HCEC 1CT (cell line): Measurements from ENCODE around the gene BUD13.
A peak's percentile ranks its signal among the peaks of the same experiment; 100 is the strongest.
"Not testable (repeated sequence)": the region's sequence is repeated elsewhere in the genome, so short reads cannot be mapped to it uniquely, and the experiment has no call there.

Experiments used
- DNase-seq: peaks from one replicate; pipeline ENCODE4 v3.0.0-alpha.2; 2017

The BUD13 gene

DNA sequence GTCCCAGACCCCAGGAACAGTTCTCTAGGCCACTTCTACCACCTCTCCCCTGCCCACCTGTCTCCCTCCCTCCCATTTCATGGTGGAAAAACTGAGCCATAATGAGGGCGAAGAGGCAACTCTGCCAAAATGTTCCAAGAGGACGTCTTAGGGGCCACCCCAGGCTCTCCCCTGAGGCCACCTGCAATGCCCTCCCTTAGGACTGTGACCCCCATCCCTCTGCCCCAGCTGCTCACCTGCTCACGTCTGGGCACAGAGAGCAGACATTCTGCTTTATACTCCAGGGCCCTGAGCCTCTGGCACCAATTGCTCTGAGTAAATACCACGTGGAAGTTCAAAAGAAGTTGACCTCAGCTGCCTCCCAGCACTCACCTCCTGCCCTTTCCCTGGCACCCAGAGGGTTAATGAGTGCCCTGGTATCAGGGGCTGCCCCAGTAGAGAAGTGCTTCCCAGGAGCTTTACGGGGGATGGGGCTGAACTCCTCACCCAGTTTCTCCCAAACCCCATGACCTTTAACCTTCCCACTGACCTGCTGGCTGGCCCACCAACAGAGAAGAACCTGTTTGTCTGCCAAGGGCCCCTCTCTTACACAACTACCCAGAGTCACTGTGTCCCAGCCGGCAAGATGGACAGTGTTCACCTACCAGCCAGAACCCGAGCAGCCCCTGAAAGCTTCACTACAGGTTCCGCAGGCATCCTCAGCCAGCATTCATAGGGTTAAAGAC, 19.5 kb upstream of the BUD13 start:
- no peak for DNase-seq

DNA sequence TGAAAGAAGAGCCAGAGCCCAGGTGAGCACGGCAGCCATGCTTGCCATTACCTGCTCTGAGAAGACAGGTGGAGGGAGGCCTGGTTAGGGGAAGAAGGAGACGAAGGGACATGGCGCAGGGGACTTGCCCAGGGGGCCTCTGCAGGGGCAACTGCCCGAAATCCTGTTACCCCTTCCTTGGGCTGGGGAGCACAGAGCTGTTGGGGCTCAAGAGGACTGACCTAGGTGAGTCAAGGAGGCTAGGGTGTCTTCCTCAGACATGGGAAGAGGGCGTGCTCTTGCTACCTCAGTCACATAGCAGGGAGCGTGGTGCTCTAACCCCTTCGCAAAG, 19.0 kb upstream of the BUD13 start, which contains the start of gene APOA5:
TSS of gene APOA5 (minus strand) at position 67 of the 331 bp plus-strand sequence. CDS start at position 48, 19 bp downstream.
- no peak for DNase-seq

DNA sequence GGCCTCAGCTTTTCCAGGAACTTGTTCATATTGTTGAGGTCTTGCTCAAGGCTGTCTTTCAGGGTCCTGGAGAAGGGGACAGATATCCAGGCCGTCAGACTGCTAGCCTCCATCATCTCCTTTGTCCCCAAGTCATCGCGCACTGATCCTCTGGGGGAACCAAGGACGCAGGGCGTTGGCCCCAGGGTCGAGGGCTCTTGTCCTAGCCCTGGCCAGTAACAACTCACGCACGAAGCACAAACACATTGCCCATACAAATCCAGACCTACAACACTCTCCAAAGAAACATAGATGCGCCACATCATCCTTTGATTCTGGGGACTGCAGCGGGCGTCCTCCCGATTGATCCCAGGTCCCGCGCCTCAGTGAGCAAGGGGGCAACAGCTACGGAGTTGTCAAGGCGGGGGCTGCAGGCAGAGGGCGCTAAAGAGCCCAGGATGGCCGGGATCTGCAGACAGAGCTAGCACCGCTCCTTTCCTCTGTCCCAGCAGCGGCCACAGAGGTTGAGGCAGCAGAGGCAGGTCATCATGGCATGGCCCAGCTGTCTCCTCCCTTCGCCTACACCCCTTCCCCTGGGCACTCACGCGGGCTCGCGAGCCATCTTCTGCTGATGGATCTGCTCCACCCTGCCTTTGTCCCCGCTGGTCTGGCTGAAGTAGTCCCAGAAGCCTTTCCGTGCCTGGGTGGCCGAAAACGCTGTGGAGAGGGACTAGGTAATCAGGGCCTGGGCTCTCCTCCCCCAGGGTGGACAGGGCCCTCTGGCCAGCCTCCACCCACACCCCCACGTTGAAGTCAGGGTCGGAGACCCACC, 18.4 kb upstream of the BUD13 start:
- peak; percentile 45 for DNase-seq

DNA sequence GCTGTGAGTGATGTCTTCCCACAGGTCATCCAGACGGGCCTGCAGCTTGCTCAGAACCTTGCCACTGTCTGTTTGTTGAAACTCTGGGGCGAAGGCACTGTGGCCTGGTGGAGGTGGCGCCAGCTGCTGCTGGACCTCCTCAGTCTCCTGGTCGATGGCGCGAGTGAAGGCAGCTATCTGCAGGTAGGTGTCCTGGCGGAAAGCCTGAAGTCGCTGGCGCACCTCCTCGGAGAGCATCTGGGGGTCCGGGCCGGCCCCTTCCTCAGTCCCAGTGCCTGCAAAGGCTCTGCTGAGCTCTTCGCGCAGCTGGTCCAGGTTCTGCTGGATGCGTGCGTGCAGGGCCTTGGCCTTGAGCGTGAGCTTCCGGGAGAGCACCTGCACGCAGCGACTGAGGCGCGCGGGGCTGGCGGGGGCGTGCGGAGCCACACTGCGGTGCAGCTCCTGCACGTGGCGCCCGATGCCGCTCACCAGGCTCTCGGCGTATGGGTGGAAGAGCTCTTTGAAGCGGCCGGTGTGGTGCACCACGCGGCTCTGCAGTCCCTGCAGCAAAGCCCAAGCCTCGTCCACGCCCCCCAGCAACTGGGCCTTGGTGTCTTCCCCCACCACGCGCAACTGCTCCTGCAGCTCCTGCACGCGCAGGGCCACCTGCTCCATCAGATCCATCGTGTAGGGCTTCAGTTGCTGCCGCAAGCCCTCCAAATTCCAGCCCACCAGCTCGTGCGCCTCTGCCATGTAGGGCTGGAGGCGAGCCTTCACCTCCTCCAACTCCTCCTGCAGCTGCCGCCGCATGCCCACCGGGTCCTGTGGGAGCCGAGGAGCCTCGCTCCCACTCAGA, 17.6 kb upstream of the BUD13 start:
- no peak for DNase-seq

DNA sequence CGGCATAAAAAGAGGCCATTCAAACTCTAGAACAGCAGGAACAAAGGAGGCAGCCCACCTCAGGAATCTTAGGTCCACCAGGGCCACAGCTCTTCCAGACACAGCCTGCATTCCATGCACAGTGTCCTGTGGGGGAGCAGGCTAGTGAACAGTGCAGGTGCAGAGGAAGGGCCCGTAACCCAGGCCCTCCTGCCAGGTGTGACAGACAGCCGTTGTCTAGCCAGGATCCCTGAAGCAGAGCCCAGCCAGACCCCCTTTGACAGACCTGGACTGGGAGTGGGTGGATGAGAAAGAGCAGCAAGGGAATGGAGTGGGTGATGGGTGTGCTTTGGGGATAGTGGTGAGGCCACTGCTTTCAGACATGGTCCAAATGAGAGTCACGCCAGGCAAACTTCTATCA, 16.2 kb upstream of the BUD13 start:
- DNase-seq, result no peak

DNA sequence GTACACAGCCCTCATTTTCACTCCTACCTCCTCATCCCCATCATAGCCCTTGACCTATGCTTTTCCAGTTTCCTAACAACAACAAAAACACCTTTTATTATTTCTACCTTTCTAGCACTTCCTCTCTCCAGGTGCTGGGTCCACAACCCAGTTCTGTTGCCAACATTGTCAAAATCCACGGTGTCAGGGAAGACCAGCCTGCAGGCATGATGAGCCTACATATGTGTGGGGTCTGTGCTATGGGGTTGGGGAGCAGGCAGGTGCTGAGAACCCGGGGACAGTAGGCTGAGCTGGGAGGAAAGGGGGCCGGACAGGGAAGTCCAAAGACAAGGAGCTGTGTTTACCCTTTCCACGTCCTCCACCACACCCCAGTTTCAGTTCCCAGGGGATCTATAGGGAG, 15.7 kb upstream of the BUD13 start:
- no peak for DNase-seq

DNA sequence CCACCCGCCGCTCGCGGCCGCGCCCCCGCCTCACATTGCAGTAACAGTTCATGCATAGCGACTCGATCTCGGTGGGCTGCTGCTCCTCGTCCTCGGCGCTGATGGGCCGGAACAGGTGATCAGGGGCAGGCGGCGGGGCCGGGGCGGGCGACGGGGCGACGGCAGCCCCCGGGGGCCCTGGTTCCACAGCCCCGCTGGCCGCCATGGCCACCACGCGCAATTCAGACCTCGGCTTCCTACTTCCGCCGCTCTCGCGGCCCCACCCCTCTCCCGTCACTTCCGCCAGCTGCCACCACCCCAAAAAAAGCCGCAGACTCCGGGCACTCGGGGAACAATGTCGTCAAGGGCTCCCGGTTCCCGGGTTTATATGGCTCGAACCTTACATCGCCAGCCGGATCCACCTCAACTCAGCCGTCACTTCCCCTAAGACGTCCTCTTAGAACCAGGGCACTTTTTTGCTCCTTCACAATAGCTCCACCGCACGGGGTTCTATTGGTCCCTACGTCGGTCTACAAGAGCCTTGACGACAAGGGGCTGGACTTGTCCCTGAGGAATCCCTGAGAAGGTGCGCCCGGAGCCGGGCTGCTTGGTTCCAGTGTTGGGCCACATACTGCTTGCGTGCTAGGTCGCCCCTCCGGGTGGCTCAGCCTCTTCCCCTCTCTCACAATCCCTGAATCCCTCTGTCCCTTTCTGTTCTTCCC, 15.1 kb upstream of the BUD13 start, which contains the start of gene ZPR1:
TSS of gene ZPR1 (minus strand) at position 238 of the 701 bp plus-strand sequence. CDS start at position 205, 33 bp downstream.
- peak; percentile 67 for DNase-seq

DNA sequence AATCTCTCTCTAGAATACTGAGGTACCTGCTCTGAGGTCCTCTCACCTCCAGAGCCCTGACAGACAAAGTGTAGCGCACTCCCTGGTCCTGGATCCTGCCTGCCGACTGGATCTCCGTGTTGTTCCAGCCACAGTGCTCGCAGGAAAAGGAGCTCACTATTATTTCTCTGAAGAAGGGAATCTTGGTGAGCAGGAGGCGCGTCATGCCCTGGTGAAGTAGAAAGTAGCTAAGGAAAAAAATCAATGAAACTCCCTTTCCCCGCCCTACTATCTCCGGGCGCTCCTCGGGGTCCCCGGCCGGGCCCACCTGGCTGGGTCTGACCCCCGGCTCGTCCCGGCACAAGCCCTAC, 14.6 kb upstream of the BUD13 start:
- DNase-seq, result peak; percentile 16

DNA sequence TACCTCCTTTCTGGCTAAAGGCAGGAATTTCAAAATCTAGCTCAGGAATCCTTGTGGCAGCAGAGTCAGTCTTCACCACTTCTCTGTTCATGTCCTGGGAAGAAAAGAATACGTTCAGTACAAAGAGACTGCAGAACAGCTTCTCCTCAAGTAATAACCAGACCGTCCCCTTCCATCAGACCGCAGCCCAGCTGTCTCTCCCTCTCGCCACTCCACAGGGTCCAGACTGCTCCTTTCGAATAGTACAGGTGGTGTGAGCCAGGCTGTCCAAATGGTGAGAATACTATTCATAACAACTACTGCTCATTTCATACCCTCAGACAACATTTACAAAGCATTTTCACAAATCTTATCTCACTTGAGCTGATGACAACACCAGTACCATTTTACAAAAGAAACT, 14.2 kb upstream of the BUD13 start:
- DNase-seq, result no peak

DNA sequence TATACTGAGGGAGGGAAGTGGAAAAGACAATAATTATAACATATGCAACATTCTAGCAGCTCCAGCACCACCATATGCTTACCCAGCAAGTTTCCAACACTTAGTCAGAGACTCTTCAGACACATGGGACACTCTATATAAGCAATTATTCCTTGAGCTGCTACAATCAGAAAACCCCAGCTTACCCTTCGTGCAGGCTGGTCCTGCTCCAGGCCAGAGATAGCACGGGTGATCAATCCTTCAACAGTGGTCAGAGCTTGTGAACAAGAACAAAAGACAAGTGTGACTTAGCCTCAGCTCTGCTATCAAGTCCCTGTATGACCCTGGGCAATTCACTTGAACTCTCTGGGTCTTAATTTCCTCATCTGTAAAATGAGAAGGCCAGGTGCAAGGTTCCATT, 13.5 kb upstream of the BUD13 start:
- no peak for DNase-seq

DNA sequence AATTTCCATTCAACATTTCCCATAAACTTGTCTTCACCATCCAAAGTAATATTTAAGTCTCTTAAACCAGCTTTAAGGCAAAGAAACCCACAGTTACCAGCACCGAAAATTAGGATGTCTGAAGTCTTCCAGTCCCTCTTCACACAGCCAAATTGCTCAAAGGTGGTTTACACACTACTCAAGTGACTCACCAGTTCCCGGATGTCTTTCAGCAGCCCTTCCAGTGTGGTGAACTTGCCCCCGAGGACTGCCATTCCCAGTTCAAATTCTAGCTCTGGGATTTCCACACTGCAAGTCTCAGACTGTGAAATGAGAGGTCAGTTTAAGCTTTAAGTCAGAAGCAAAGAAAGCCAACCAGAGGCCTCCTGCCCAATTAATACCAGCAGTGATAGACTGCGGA, 9.9 kb upstream of the BUD13 start:
- peak; percentile 57 for DNase-seq

DNA sequence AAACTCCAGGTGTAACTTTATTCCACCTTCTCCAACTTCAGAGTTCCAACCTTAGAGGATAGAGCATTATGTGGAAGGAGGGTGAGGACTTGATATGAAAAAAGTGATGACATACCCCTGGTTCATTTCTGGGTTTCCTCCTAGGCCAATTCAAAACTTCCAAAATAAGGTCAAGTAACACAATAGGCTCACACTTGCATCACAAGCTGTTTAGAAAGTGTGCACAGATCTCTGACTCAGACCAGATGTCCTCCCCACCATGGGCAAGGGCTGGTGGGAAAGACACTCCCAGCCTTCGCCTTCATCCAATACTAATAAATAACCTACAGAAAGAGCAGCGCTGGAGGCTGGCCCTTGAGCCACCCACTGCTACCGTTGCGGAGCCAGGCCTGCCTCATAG, 5.8 kb upstream of the BUD13 start:
- DNase-seq, result no peak

DNA sequence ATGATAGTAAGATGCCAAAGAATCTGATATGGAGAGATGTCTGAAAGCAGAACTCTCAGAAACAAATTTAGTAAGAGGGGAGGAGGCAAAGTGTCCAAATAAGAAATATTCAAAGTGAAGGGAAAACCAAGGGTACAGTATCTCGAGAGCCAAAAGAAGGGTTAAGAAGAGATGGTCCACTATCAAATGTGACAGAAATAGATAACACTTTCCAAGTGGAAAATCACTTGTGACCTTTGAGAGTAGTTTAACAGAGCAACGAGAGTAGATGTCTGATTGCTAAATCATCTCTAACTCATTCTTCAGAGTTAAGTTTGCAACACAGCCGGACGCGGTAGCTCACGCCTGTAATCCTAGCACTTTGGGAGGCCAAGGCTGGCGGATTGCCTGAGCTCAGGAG, 4.3 kb upstream of the BUD13 start:
- DNase-seq, result no peak

DNA sequence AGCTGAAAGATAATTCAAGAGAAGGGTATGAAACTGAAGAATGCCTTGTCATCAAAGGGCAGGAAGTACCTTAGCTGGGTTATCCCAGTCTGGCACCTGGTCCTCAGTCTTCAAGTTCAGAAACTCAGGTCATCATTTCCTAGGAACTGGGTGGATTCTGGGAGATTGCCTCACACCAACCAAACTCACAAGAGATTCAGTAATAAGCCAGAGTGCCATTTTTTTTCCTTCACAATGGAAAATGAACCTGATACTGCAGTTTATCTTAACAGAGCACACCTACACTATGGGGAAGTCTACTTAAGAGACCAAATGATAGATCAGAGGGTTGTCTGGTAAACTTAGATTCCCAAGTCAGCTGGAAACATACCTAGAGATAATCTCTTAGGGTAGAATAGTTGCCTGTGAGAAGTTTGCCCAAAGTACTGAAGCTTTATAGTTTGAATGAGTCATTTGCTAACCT, 3.8 kb upstream of the BUD13 start:
- no peak for DNase-seq

DNA sequence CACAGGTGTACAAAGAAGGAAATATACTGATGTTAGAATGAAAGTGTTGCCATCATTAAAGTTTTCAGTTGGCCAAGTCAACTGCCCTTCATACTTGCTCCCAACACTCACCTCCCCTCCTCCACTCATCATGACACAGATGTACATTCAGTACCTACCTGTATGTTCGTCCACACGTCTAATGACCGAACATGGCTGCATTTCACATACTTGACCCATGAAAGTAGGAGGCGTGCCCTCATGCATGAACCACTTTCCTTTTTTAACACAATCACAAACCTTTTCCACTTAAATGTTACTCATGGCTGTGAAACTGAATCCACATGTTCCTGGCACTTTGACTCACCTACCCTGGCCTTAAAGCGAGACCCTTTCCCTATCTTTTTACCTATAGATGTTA, 3.2 kb upstream of the BUD13 start:
- DNase-seq, result no peak

DNA sequence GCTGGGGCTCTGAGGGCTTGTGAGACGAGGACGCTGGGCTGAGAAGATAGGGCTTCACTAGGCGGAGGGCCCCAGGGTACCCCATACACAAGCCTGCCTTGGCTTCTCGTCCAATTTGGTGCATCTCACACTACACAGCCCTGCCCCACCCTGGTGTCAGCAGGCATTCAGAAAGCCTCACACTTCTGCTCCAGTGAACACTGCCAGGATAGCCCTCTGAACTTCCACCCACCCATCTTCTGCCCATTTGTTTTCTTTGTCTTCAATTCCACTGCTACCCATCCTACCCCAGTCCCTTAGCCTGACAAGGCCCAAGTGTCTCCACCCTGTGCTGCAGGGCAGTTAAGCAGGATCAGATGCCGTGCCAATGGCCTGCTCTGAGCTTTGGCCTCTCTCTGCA, 1.9 kb upstream of the BUD13 start:
- no peak for DNase-seq

DNA sequence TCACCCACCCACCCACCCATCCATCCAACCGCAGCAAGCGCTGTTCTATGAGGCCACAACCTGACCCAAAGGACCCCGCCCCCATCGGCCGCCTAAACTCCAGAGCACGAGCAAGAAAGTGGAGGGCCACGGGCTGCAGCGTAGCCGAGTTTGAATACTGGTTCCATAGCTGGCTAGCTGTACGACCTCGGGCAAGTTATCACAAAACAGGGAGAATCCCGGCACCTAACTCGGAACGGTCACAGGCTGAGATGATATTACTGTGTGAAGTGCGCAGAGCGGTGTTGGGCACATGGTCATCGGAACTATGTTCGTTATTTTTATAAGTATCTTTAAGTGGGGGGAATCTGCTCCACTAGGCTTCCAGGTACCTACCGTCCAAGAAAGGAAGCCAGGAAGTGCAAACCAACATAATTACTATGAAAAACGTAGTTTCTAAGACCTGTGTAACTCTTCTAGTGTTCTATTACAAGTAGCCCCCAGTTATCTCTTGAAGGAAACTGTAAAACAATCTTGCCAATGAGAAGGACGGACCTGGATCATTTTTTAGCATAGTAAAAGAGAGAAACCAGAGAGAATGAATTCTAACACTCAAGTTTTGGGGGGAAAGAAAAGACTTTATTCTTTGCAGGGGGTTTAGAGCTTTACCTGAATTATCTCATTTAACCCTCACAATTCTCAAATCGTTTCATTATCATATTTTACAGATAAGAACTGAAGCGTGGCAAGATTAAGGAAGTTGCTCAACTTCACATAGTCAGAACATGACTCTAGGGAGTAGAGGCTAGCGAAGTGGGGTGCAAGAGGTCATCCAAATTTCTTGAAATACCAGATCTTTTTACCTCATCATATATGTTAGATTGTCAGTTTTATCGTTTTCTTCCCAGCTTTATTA, 663 bp upstream of the BUD13 start:
- peak; percentile 62 for DNase-seq

DNA sequence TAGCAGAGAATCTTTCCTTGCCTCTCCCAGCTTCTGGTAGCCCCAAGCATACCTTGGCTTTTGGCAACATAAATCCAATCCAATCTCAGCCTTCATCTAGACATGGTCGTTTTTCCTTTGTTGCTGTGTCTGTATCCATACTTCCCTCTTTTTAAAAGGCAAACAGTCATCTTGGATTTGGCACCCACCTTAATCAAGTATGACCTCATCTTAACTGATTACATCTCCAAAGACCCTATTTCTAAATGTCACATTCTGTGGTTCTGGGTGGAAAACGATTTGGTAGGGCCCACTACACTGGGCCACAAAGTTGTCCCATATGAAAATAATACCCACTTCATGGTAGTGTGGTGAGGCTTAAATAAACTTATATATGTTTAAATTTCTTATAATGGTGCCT, 852 bp downstream of the BUD13 start:
- DNase-seq, result no peak

DNA sequence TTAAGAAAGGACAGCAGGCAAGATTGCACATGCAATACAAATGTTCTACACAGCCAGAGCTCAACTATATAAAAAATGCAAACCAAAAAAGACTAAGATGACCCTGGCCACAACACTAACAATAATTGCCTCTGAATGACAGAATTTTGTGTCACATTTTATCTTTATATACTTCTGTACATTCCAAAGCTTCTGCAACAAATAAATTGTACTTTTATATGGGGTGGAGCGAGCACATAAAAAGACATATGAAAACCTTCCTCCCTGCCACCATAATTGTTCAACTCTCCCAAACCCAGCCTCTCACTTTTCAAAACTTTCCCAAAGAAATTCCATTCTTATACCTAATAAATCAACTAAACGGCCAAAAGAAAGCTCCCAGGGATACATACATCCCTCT, 10.7 kb downstream of the BUD13 start:
- DNase-seq, result no peak

DNA sequence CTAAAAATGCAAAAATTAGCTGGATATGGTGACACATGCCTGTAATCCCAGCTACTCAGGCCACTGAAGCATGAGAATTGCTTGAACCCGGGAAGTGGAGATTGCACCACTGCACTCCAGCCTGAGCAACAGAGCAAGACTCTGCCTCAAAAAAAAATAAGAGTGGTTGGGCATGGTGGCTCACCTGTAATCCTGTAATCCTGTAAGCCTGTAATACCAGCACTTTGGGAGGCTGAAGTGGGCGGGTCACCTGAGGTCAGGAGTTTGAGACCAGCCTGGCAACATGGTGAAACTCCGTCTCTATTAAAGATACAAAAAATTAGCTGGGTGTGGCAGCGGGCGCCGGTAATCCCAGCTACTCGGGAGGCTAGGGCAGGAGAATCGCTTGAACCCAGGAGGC, 16.7 kb downstream of the BUD13 start:
- DNase-seq, result not testable (repeated sequence)

DNA sequence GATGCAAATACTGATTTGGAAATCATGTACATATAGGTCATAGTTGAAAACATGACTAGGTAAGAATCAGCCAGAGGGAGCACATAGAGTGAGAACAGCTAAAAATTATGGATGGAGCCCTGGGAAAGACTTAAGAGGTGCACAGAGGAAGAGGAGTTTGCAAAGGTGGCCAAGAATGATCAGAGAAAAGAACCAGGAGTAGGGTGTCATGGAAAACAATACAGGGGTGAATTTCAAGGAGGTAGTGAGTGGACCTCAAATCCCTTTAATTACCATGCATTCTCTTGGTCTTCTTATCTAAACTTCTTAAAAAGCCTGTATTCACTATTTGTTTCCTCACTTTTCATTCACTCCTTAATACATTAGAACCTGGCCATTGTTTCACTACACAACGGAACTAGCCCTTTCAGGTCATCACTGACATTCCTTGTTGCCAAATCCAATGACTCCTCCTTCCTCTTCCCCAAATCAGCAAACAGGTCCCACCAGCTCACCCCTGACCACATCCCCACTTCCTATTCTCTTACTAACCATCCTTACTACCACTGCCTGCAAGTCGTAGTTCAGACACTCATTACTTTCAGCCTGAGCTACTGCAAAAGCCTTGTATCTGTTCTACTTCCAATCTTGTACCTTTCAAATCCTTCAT, 22.6 kb downstream of the BUD13 start:
- no peak for DNase-seq
